HCT116 (cell line): ENCODE data around the gene PRRG4. TPM values are rescaled to one million over a fixed set of nuclear protein-coding genes. Genes with fewer than 3 reads are reported as not detected.

Experiments used
- ATAC-seq: fragments of 200-7000 bp; cut with Tn5 transposase; 2 replicates; pipeline ENCODE4 v1.9.1; 2020; ENCODE audit warnings: mild to moderate bottlenecking, moderate library complexity
- BruUV-seq: library from RNA; stranded (reverse); fragments of 400-500 nt; replicated peaks from 2 replicates; lab custom pipeline; 2021; lab: Mats Ljungman, UMichigan
- CTCF ChIA-PET: fragments of 300-600 bp; sonication (Branson Sonifier 250); formaldehyde crosslinking; loops from one replicate; lab custom pipeline; 2021; ENCODE audit warnings: antibody characterized with exemption; lab: Charles Lee
- POLR2A ChIA-PET: fragments of 300-600, 350-600 bp; sonication (Branson Sonifier 250); formaldehyde crosslinking; loops from one replicate; lab custom pipeline; 2021; ENCODE audit warnings: antibody characterized with exemption; lab: Charles Lee
- RAD21 ChIA-PET, 2 experiments: fragments of 300-600 bp; sonication (Branson Sonifier 250); formaldehyde crosslinking; loops; one replicate each; lab custom pipeline; 2023; ENCODE audit warnings: low total read pairs in 2 of 2; ENCODE audit not compliant: uncharacterized antibody in 2 of 2, unreplicated experiment in 2 of 2, low non-redundant PET in 1 of 2; lab: Charles Lee
- DNase-seq: peaks from one replicate; pipeline ENCODE4 v3.0.0-alpha.2; 2010; ENCODE audit warnings: low read depth, low spot score
- H2AFZ ChIP-seq: fragments of 200-600 bp; shearing (Covaris generic), sonication (generic); 2 replicates; pipeline ENCODE4 v1.6.1; 2017; ENCODE audit warnings: low read depth, mixed run types, mixed read lengths, antibody characterized with exemption, low read length; ENCODE audit not compliant: poor library complexity, severe bottlenecking
- H3K27ac ChIP-seq: 2 replicates; pipeline ENCODE4 v1.5.1; 2012; ENCODE audit warnings: low read depth, low read length
- H3K27me3 ChIP-seq: fragments of 200-600 bp; sonication (generic); 2 replicates; pipeline ENCODE4 v1.6.1; 2016; ENCODE audit warnings: mixed run types, low read length, mixed read lengths; ENCODE audit not compliant: insufficient read depth
- H3K36me3 ChIP-seq, 2 experiments: fragments of 200-500 bp in 1 of 2; fragments of 200-600 bp in 1 of 2; sonication (Bioruptor generic) in 1 of 2; sonication (generic) in 1 of 2; 2 replicates each; pipeline versions ENCODE4 v1.5.1 to v1.6.1; 2014 to 2016; ENCODE audit warnings: low read length in 2 of 2, inconsistent platforms in 1 of 2, mixed read lengths in 1 of 2, mixed run types in 1 of 2; ENCODE audit not compliant: insufficient read depth in 2 of 2, control insufficient read depth in 1 of 2
- H3K4me1 ChIP-seq, 2 experiments: fragments of 200-600 bp in 1 of 2; sonication (generic) in 1 of 2; 2 replicates each; pipeline versions ENCODE4 v1.5.1 to v1.6.1; 2012 to 2017; ENCODE audit warnings: low read length in 2 of 2, inconsistent platforms in 1 of 2, mild to moderate bottlenecking in 1 of 2, mixed read lengths in 1 of 2, mixed run types in 1 of 2, moderate library complexity in 1 of 2; ENCODE audit not compliant: insufficient read depth in 2 of 2, control insufficient read depth in 1 of 2
- H3K4me2 ChIP-seq: fragments of 200-600 bp; sonication (generic); 2 replicates; pipeline ENCODE4 v1.6.1; 2017; ENCODE audit warnings: mixed run types, low read length, mixed read lengths
- H3K4me3 ChIP-seq, 2 experiments: fragments of 200-600 bp in 1 of 2; sonication (generic) in 1 of 2; replicated peaks in 1 of 2; 2 replicates each; pipeline ENCODE4 v1.5.1; 2011 to 2016; ENCODE audit warnings: low read length in 2 of 2, control low read depth in 1 of 2, low read depth in 1 of 2, mild to moderate bottlenecking in 1 of 2, mixed read lengths in 1 of 2, mixed run types in 1 of 2
- H3K79me2 ChIP-seq: fragments of 200-600 bp; sonication (generic); 2 replicates; pipeline ENCODE4 v1.6.1; 2017; ENCODE audit warnings: mild to moderate bottlenecking, mixed run types, low read length, moderate library complexity, mixed read lengths; ENCODE audit not compliant: insufficient read depth
- H3K9ac ChIP-seq: fragments of 200-600 bp; sonication (generic); 2 replicates; pipeline ENCODE4 v1.6.1; 2016; ENCODE audit warnings: low read length, mixed read lengths
- H3K9me2 ChIP-seq: fragments of 200-600 bp; sonication (generic), shearing (Covaris generic); 2 replicates; pipeline ENCODE4 v1.6.1; 2017; ENCODE audit warnings: mixed run types, mild to moderate bottlenecking, moderate library complexity; ENCODE audit not compliant: insufficient read depth
- H3K9me3 ChIP-seq, 2 experiments: fragments of 200-500 bp in 1 of 2; fragments of 200-600 bp in 1 of 2; sonication (Bioruptor generic) in 1 of 2; sonication (generic) in 1 of 2; 2 replicates each; pipeline ENCODE4 v1.6.1; 2014 to 2017; ENCODE audit warnings: low read length in 2 of 2, mixed read lengths in 2 of 2, inconsistent platforms in 1 of 2, low read depth in 1 of 2, mild to moderate bottlenecking in 1 of 2, mixed run types in 1 of 2, moderate library complexity in 1 of 2; ENCODE audit not compliant: control insufficient read depth in 1 of 2, insufficient read depth in 1 of 2
- H4K20me1 ChIP-seq: fragments of 200-600 bp; sonication (generic), shearing (Covaris generic); 2 replicates; pipeline ENCODE4 v1.6.1; 2017; ENCODE audit warnings: mixed run types, mild to moderate bottlenecking, moderate library complexity; ENCODE audit not compliant: insufficient read depth
- EGR1 ChIP-seq: IDR thresholded peaks from 2 replicates; pipeline ENCODE4 v1.6.1; 2012; ENCODE audit warnings: low read depth
- ELF1 ChIP-seq: IDR thresholded peaks from 2 replicates; pipeline ENCODE4 v1.6.1; 2012; ENCODE audit warnings: low read depth, borderline replicate concordance
- FOSL1 ChIP-seq: IDR thresholded peaks from 2 replicates; pipeline ENCODE4 v1.6.1; 2012; ENCODE audit warnings: low read depth
- POLR2A ChIP-seq: IDR thresholded peaks from 2 replicates; pipeline ENCODE4 v1.7.0; 2011; ENCODE audit warnings: borderline replicate concordance; ENCODE audit not compliant: insufficient read depth, insufficient read length; ENCODE audit errors: extremely low read depth
- RAD21 ChIP-seq: IDR thresholded peaks from 2 replicates; pipeline ENCODE4 v1.6.1; 2012; ENCODE audit warnings: low read depth, mild to moderate bottlenecking
- SIN3A ChIP-seq: IDR thresholded peaks from 2 replicates; pipeline ENCODE4 v1.6.1; 2012; ENCODE audit warnings: low read depth
- SRF ChIP-seq: IDR thresholded peaks from 2 replicates; pipeline ENCODE4 v1.6.1; 2012; ENCODE audit warnings: low read depth
- TCF7L2 ChIP-seq: IDR thresholded peaks from 2 replicates; pipeline ENCODE4 v1.7.0; 2011; ENCODE audit warnings: borderline replicate concordance, inconsistent platforms; ENCODE audit not compliant: insufficient read depth, insufficient read length; ENCODE audit errors: extremely low read depth
- ZFX ChIP-seq: fragments of 450-650 bp; IDR thresholded peaks from 2 replicates; pipeline ENCODE4 v1.6.1; 2017
- ZNF274 ChIP-seq: fragments of 200-500 bp; sonication (Bioruptor generic); IDR thresholded peaks from 2 replicates; pipeline ENCODE4 v1.6.1; 2014; ENCODE audit warnings: mild to moderate bottlenecking, low read depth, low read length, inconsistent platforms
- intact Hi-C: fragments of 100-400 bp; cut with micrococcal nuclease; formaldehyde crosslinking; loops from 2 replicates; pipeline ENCODE4 v1.10.0; 2022
- total RNA-seq: library from RNA; stranded (reverse); gene quantifications from one replicate; pipeline ENCODE4 v1.2.1, GENCODE V29; 2021; ENCODE audit not compliant: unreplicated experiment
- TF ChIP-seq, protein P1 (sequence below): IDR thresholded peaks from 2 replicates; pipeline ENCODE4 v1.6.1; 2012; ENCODE audit warnings: low read depth
- TF ChIP-seq, protein P2 (sequence below): IDR thresholded peaks from 2 replicates; pipeline ENCODE4 v1.6.1; 2012
- TF ChIP-seq, protein P3 (sequence below): IDR thresholded peaks from 2 replicates; pipeline ENCODE4 v1.6.1; 2012
- TF ChIP-seq, protein P4 (sequence below), 3 experiments: fragments of 200-600 bp in 1 of 3; sonication (generic) in 1 of 3; IDR thresholded peaks in 2 of 3; conservative IDR thresholded peaks in 1 of 3; 2 replicates each; pipeline ENCODE4 v1.5.1; 2012 to 2017; ENCODE audit warnings: low read depth in 2 of 3, low read length in 2 of 3, antibody characterized with exemption in 1 of 3, borderline replicate concordance in 1 of 3, control low read depth in 1 of 3, mild to moderate bottlenecking in 1 of 3, mixed read lengths in 1 of 3, mixed run types in 1 of 3, moderate library complexity in 1 of 3; ENCODE audit not compliant: insufficient read depth in 1 of 3

Gene PRRG4
- total RNA-seq, 1 experiment from 2014 or later = 5.4 TPM

DNA sequence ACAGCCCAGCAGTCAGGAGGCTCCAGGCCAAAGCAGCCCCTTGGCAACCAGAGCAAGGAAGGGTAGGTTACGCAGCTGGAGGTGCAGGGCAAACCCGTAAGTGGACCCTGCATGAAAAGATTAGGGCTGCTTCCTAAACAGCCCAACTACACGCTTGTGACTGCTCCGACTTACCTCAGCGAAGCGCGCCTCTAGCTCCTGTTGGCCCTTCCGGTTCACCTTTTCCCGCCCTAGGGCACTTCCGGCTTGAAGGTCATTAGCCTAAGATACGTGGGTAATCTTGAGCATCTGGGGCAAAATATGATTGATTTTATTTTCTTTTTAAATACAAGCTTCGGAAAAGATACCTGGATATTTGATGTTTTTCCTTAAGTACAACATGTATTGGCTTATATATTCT is 35.3 kb upstream of the PRRG4 start, which contains the start of gene CCDC73:
TSS of gene CCDC73 (minus strand) at position 224 of the 400 bp plus-strand sequence. CDS start 34,419 bp downstream, outside the sequence.
- no peaks in the 10 kb centered on the region for H3K79me2 ChIP-seq
- H2AFZ ChIP-seq = no peak within 1 kb of the TSS
- ATAC-seq = no peak
- ChIA-PET CTCF (interaction anchor here (0.7 to 0.8 kb wide), 2 partner anchors 12 to 15 kb away, joined by 3 read pairs; no protein-coding TSS in a partner anchor), RAD21 (no interaction called here), POLR2A (no interaction called here)
- no peak within 1 kb of the TSS for H3K27ac ChIP-seq
- TF ChIP-seq SIN3A (no peak), ELF1 (no peak), TCF7L2 (no peak), ZFX (no peak), ZNF274 (no peak), RAD21 (no peak), SRF (no peak), POLR2A (no peak), FOSL1 (no peak), EGR1 (no peak)
- TF ChIP-seq, protein P1, sequence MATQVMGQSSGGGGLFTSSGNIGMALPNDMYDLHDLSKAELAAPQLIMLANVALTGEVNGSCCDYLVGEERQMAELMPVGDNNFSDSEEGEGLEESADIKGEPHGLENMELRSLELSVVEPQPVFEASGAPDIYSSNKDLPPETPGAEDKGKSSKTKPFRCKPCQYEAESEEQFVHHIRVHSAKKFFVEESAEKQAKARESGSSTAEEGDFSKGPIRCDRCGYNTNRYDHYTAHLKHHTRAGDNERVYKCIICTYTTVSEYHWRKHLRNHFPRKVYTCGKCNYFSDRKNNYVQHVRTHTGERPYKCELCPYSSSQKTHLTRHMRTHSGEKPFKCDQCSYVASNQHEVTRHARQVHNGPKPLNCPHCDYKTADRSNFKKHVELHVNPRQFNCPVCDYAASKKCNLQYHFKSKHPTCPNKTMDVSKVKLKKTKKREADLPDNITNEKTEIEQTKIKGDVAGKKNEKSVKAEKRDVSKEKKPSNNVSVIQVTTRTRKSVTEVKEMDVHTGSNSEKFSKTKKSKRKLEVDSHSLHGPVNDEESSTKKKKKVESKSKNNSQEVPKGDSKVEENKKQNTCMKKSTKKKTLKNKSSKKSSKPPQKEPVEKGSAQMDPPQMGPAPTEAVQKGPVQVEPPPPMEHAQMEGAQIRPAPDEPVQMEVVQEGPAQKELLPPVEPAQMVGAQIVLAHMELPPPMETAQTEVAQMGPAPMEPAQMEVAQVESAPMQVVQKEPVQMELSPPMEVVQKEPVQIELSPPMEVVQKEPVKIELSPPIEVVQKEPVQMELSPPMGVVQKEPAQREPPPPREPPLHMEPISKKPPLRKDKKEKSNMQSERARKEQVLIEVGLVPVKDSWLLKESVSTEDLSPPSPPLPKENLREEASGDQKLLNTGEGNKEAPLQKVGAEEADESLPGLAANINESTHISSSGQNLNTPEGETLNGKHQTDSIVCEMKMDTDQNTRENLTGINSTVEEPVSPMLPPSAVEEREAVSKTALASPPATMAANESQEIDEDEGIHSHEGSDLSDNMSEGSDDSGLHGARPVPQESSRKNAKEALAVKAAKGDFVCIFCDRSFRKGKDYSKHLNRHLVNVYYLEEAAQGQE = no peak
- TF ChIP-seq, protein P2, sequence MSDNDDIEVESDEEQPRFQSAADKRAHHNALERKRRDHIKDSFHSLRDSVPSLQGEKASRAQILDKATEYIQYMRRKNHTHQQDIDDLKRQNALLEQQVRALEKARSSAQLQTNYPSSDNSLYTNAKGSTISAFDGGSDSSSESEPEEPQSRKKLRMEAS = no peak
- TF ChIP-seq, protein P3, sequence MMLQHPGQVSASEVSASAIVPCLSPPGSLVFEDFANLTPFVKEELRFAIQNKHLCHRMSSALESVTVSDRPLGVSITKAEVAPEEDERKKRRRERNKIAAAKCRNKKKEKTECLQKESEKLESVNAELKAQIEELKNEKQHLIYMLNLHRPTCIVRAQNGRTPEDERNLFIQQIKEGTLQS = no peak
- TF ChIP-seq, protein P4, sequence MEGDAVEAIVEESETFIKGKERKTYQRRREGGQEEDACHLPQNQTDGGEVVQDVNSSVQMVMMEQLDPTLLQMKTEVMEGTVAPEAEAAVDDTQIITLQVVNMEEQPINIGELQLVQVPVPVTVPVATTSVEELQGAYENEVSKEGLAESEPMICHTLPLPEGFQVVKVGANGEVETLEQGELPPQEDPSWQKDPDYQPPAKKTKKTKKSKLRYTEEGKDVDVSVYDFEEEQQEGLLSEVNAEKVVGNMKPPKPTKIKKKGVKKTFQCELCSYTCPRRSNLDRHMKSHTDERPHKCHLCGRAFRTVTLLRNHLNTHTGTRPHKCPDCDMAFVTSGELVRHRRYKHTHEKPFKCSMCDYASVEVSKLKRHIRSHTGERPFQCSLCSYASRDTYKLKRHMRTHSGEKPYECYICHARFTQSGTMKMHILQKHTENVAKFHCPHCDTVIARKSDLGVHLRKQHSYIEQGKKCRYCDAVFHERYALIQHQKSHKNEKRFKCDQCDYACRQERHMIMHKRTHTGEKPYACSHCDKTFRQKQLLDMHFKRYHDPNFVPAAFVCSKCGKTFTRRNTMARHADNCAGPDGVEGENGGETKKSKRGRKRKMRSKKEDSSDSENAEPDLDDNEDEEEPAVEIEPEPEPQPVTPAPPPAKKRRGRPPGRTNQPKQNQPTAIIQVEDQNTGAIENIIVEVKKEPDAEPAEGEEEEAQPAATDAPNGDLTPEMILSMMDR (IDR thresholded peaks at IDR 0.05 in 2 of 3, conservative IDR thresholded peaks at IDR 0.05 in 1 of 3; ENCODE audit: borderline replicate concordance in 1 of 3, insufficient read depth in 1 of 3, low read depth in 2 of 3, low read length in 2 of 3) = no peak
- DNase-seq = no peak
- intact Hi-C loops = loop anchor here (5.0 kb wide), 1 partner anchor 407 kb away; no protein-coding TSS in a partner anchor
- no peaks in the 10 kb centered on the region for H4K20me1 ChIP-seq
- peaks cover 0 to 13% of the 10 kb centered on the region in 2 experiments; a peak in 1 of 4 replicates for H3K4me1 ChIP-seq
- H3K4me2 ChIP-seq = no peak within 1 kb of the TSS
- BruUV-seq = no TSS peak
- H3K27me3 ChIP-seq = no peaks in the 10 kb centered on the region
- H3K9me3 ChIP-seq = no peaks in the 10 kb centered on the region
- H3K4me3 ChIP-seq = no peak within 1 kb of the TSS
- no peak within 1 kb of the TSS for H3K9ac ChIP-seq
- H3K9me2 ChIP-seq = no peaks in the 10 kb centered on the region; the same call in 1 of the 2 replicates
- no peaks in the 10 kb centered on the region for H3K36me3 ChIP-seq
